Measurements from ENCODE around the gene WIPF2. TPM values are rescaled to one million over a fixed set of nuclear protein-coding genes. Genes with fewer than 3 reads are reported as not detected.

WIPF2 gene
- total and polyA plus RNA-seq, 2 of the 8 experiments (the other 6 are each of a cell fraction or from before 2014, with no cell fraction given) = 6.9 to 25.3 TPM

GRCh38 chr17:40248507-40248906 is 29.4 kb downstream of the WIPF2 start:
- no peak overlapping the region for H4K5ac ChIP-seq (ENCODE audit: insufficient read length, low read depth, low read length)
- H3K79me2 ChIP-seq (ENCODE audit: control insufficient read depth in 1 of 2, insufficient read depth in 2 of 2, low read length in 2 of 2) = peaks cover 0 to 28% of the 10 kb centered on the region in 2 experiments; a peak in 2 of 4 replicates
- H2BK12ac ChIP-seq (ENCODE audit: low read depth, low read length) = no peak overlapping the region
- H3K9me3 ChIP-seq (ENCODE audit: insufficient read depth in 2 of 2, low read depth in 1 of 2, low read length in 1 of 2) = no peaks in the 10 kb centered on the region
- H2AFZ ChIP-seq (ENCODE audit: low read length) = no peak overlapping the region
- H2BK120ac ChIP-seq (replicated peaks; ENCODE audit: low read depth, low read length) = no peak overlapping the region
- H3K27ac ChIP-seq (ENCODE audit: low read depth, low read length) = no peak overlapping the region
- H4K20me1 ChIP-seq (replicated peaks in 1 of 2; ENCODE audit: control insufficient read depth in 1 of 2, insufficient read depth in 2 of 2, low read length in 2 of 2) = peaks cover 0 to 2% of the 10 kb centered on the region in 2 experiments
- no peak overlapping the region for H3K23ac ChIP-seq (ENCODE audit: insufficient read length)
- ChIA-PET CTCF (ENCODE audit: partially characterized antibody) (no interaction called here), POLR2A (ENCODE audit: partially characterized antibody) (interaction anchor here (0.6 kb wide), 1 partner anchor 37 kb away, joined by 3 read pairs; no protein-coding TSS in a partner anchor)
- H3K4me2 ChIP-seq (ENCODE audit: insufficient read depth in 1 of 2, low read depth in 2 of 2, low read length in 2 of 2) = no peak overlapping the region
- H2BK20ac ChIP-seq (ENCODE audit: low read length) = no peak overlapping the region
- H2AK5ac ChIP-seq (ENCODE audit: low read depth, low read length) = no peak overlapping the region
- no peak overlapping the region for H3K9ac ChIP-seq (replicated peaks in 1 of 4; ENCODE audit: extremely low read depth in 1 of 4, low read depth in 3 of 4, low read length in 3 of 4)
- FAIRE-seq (no peak), DNase-seq (ENCODE audit: low read depth in 1 of 2, low spot score in 2 of 2) (no peak)
- H3K4me1 ChIP-seq (replicated peaks in 1 of 4; ENCODE audit: control insufficient read depth in 3 of 4, insufficient read depth in 4 of 4, low read length in 3 of 4) = no peaks in the 10 kb centered on the region
- H3K36me3 ChIP-seq (ENCODE audit: control insufficient read depth in 2 of 4, insufficient read depth in 4 of 4, low read length in 3 of 4) = no peaks in the 10 kb centered on the region
- no peaks in the 10 kb centered on the region for H3K23me2 ChIP-seq (ENCODE audit: low read depth, low read length)
- H3K4me3 ChIP-seq (ENCODE audit: extremely low read depth in 1 of 4, insufficient read depth in 2 of 4, low read depth in 3 of 4, low read length in 4 of 4) = no peak overlapping the region
- no peak overlapping the region for H3K4ac ChIP-seq (replicated peaks; ENCODE audit: insufficient read length, low read depth, low read length)
- TF ChIP-seq RAD21 (IDR thresholded peaks at IDR 0.05 in 1 of 2, conservative IDR thresholded peaks at IDR 0.05 in 1 of 2; ENCODE audit: low read depth in 2 of 2, low read length in 2 of 2) = no peak
- no peak for TF ChIP-seq ZNF274 (IDR thresholded peaks at IDR 0.05; ENCODE audit: borderline replicate concordance, extremely low read depth, low read length)
- no peak for TF ChIP-seq SIX5 (IDR thresholded peaks at IDR 0.05; ENCODE audit: low read depth, low read length)
- TF ChIP-seq NANOG (IDR thresholded peaks at IDR 0.05; ENCODE audit: insufficient read depth, low read depth, low read length, poor library complexity, severe bottlenecking) = no peak
- no peak overlapping the region for H2BK5ac ChIP-seq (ENCODE audit: low read depth, low read length)
- no peak overlapping the region for H3K56ac ChIP-seq (replicated peaks; ENCODE audit: insufficient read length, low read depth, low read length)
- whole genome bisulfite sequencing, 2 experiments (ENCODE audit: extremely low coverage in 1 of 2, insufficient coverage in 1 of 2, insufficient read length in 1 of 2, insufficient replicate concordance in 2 of 2, low coverage in 1 of 2, low lambda C conversion rate in 2 of 2, missing lambda C conversion rate in 1 of 2) = 100% methylated on average over 1 of the region's 1 CpG; no CpG with 5 or more reads in 1 of the 2 experiments
- H2BK15ac ChIP-seq (ENCODE audit: low read length) = no peak overlapping the region
- no peaks in the 10 kb centered on the region for H3K79me1 ChIP-seq (ENCODE audit: low read depth, low read length)
- H4K91ac ChIP-seq (replicated peaks; ENCODE audit: insufficient read length, low read length) = no peak overlapping the region
- no peak overlapping the region for H3K18ac ChIP-seq (ENCODE audit: extremely low read depth, low read length)
- no peak overlapping the region for H3K14ac ChIP-seq (ENCODE audit: insufficient read length)
- H4K8ac ChIP-seq (ENCODE audit: extremely low read depth, insufficient read depth, low read length) = no peak overlapping the region
- H3K27me3 ChIP-seq (replicated peaks in 1 of 4; ENCODE audit: control insufficient read depth in 3 of 4, extremely low read depth in 1 of 4, insufficient read depth in 3 of 4, low read length in 3 of 4) = no peaks in the 10 kb centered on the region
